K562 (cell line): ENCODE results near the gene CCDC88C. TPM values are rescaled to one million over a fixed set of nuclear protein-coding genes. Genes with fewer than 3 reads are reported as not detected.

ENCODE experiments used
- ATAC-seq: fragments of 200-7000 bp; cut with Tn5 transposase; 3 replicates; pipeline ENCODE4 v1.9.1; 2020; ENCODE audit warnings: moderate library complexity
- BruUV-seq: library from RNA; stranded (reverse); fragments of 400-500 nt; replicated peaks from 2 replicates; lab custom pipeline; 2021; lab: Mats Ljungman, UMichigan
- CTCF ChIA-PET: fragments of 300-600 bp; formaldehyde crosslinking; extraction: SDS; loops from one replicate; lab custom pipeline; 2021; ENCODE audit warnings: low intra/inter-chr PET ratio; lab: Yijun Ruan, JAX
- POLR2A ChIA-PET: fragments of 300-600, 350-650 bp; sonication (Branson Sonifier 250); formaldehyde crosslinking; extraction: SDS; loops from one replicate; lab custom pipeline; 2021; ENCODE audit warnings: antibody characterized with exemption, inconsistent platforms; lab: Yijun Ruan, JAX
- DNase-seq, 4 experiments: peaks; one replicate each; pipeline versions ENCODE4 v3.0.0 to v3.0.0-alpha.2; 2011 to 2018; ENCODE audit warnings: low spot score in 3 of 4, mixed read lengths in 3 of 4; ENCODE audit errors: extremely low read depth in 1 of 4
- FAIRE-seq: peaks from 2 replicates; lab custom pipeline; 2011; peaks lifted over from hg19 to GRCh38; lab: Jason Lieb, UNC
- H2AFZ ChIP-seq: 2 replicates; pipeline ENCODE4 v1.6.0; 2011; ENCODE audit warnings: low read depth, low read length, control low read depth, inconsistent platforms
- H3K27ac ChIP-seq: fragments of 200-600 bp; 3 replicates; pipeline ENCODE4 v1.8.0; 2011; ENCODE audit warnings: low read depth, mild to moderate bottlenecking, control low read depth, inconsistent platforms, low read length, moderate library complexity, mixed read lengths; ENCODE audit errors: extremely low read depth
- H3K27me3 ChIP-seq, 2 experiments: fragments of 300-600 bp in 1 of 2; 2 replicates in 1 of 2; 3 replicates in 1 of 2; pipeline versions ENCODE4 v1.6.0 to v1.8.0; 2011; ENCODE audit warnings: inconsistent platforms in 2 of 2, low read length in 2 of 2, mild to moderate bottlenecking in 1 of 2, mixed read lengths in 1 of 2, moderate library complexity in 1 of 2; ENCODE audit not compliant: control insufficient read depth in 2 of 2, insufficient read depth in 2 of 2
- H3K36me3 ChIP-seq: fragments of 300-600 bp; 3 replicates; pipeline ENCODE4 v1.8.0; 2011; ENCODE audit warnings: mild to moderate bottlenecking, low read length, inconsistent platforms; ENCODE audit not compliant: control insufficient read depth, insufficient read depth
- H3K4me1 ChIP-seq, 2 experiments: fragments of 200-600 bp in 1 of 2; replicated peaks in 1 of 2; 2 replicates in 1 of 2; 3 replicates in 1 of 2; pipeline versions ENCODE4 v1.5.1 to v1.8.0; 2011; ENCODE audit warnings: inconsistent platforms in 2 of 2, low read length in 2 of 2, mild to moderate bottlenecking in 1 of 2, mixed read lengths in 1 of 2, moderate library complexity in 1 of 2; ENCODE audit not compliant: control insufficient read depth in 2 of 2, insufficient read depth in 2 of 2
- H3K4me2 ChIP-seq: 2 replicates; pipeline ENCODE4 v1.6.1; 2011; ENCODE audit warnings: low read length, control low read depth, inconsistent platforms, mixed read lengths; ENCODE audit not compliant: insufficient read depth
- H3K4me3 ChIP-seq: fragments of 200-600 bp; sonication (generic), shearing (Covaris generic); 2 replicates; pipeline ENCODE4 v1.5.1; 2016; ENCODE audit warnings: control low read depth, inconsistent platforms
- H3K79me2 ChIP-seq: fragments of 200-600 bp; 3 replicates; pipeline ENCODE4 v1.8.0; 2011; ENCODE audit warnings: low read length, inconsistent platforms; ENCODE audit not compliant: control insufficient read depth, insufficient read depth
- H3K9ac ChIP-seq, 2 experiments: 2 replicates each; pipeline versions ENCODE4 v1.6.0 to v1.6.1; 2011; ENCODE audit warnings: low read depth in 2 of 2, low read length in 2 of 2, control low read depth in 1 of 2, inconsistent platforms in 1 of 2, mild to moderate bottlenecking in 1 of 2, mixed read lengths in 1 of 2; ENCODE audit not compliant: insufficient read depth in 1 of 2
- H3K9me1 ChIP-seq: one replicate; pipeline ENCODE4 v1.6.0; 2011; ENCODE audit warnings: inconsistent platforms, mild to moderate bottlenecking, low read length, moderate library complexity; ENCODE audit not compliant: control insufficient read depth, insufficient read depth
- H3K9me3 ChIP-seq: replicated peaks from 2 replicates; pipeline ENCODE4 v1.5.1; 2011; ENCODE audit warnings: low read depth, low read length, inconsistent platforms; ENCODE audit not compliant: control insufficient read depth, insufficient read depth
- H4K20me1 ChIP-seq: replicated peaks from 2 replicates; pipeline ENCODE4 v1.6.1; 2011; ENCODE audit warnings: low read length, inconsistent platforms, mixed read lengths; ENCODE audit not compliant: control insufficient read depth, insufficient read depth
- CBFA2T3 ChIP-seq: fragments of 450-650 bp; IDR thresholded peaks from 2 replicates; pipeline ENCODE4 v1.6.1; 2017
- CEBPB ChIP-seq: fragments of 450-650 bp; IDR thresholded peaks from 2 replicates; pipeline ENCODE4 v1.6.1; 2016; ENCODE audit warnings: missing genetic modification characterization, missing compliant biosample characterization
- CXXC5 ChIP-seq: fragments of 250-450 bp; sonication (Bioruptor Pico); IDR thresholded peaks from 2 replicates; pipeline ENCODE4 v1.8.0; 2022; ENCODE audit warnings: inconsistent platforms, mild to moderate bottlenecking, moderate library complexity
- ESRRA ChIP-seq: fragments of 450-650 bp; IDR thresholded peaks from 2 replicates; pipeline ENCODE4 v1.6.1; 2014; ENCODE audit warnings: low read depth, mild to moderate bottlenecking, moderate library complexity, borderline replicate concordance
- GTF2A2 ChIP-seq: IDR thresholded peaks from 2 replicates; pipeline ENCODE4 v1.6.1; 2016; ENCODE audit warnings: mild to moderate bottlenecking, missing genetic modification characterization, missing compliant biosample characterization
- MBD2 ChIP-seq: sonication (generic); IDR thresholded peaks from 2 replicates; pipeline ENCODE4 v1.6.1; 2016; ENCODE audit warnings: low read depth, borderline replicate concordance
- RUNX1 ChIP-seq: sonication (generic); IDR thresholded peaks from 2 replicates; pipeline ENCODE4 v1.6.1; 2016; ENCODE audit warnings: antibody characterized with exemption, low read depth
- ZNF134 ChIP-seq: fragments of 250-450 bp; sonication (Bioruptor Pico); conservative IDR thresholded peaks from 2 replicates; pipeline ENCODE4 v1.4.0; 2020
- ZNF140 ChIP-seq: fragments of 250-450 bp; sonication (Bioruptor Pico); IDR thresholded peaks from 2 replicates; pipeline ENCODE4 v1.8.0; 2021; ENCODE audit warnings: moderate library complexity, mild to moderate bottlenecking, inconsistent platforms
- WGBS: fragments of 100-300 bp; shearing (Covaris generic); methylation state at CpG from one replicate; pipeline ENCODE4 v1.1.6; 2016; ENCODE audit warnings: low coverage, mixed read lengths; ENCODE audit not compliant: insufficient coverage; ENCODE audit errors: missing lambda C conversion rate; 5-methylcytosine and 5-hydroxymethylcytosine counted together
- in situ Hi-C: fragments of 300-500 bp; cut with MboI; formaldehyde crosslinking; loops from 4 replicates; pipeline ENCODE4 v1.15.0; 2018; ENCODE audit warnings: inconsistent platforms, mixed read lengths
- intact Hi-C: fragments of 100-400 bp; cut with micrococcal nuclease; formaldehyde crosslinking; loops from 2 replicates; pipeline ENCODE4 v1.14.2; 2022
- polyA plus RNA-seq, 8 experiments: library from polyadenylated mRNA; depleted of rRNA in 4 of 8; stranded (reverse) in 5 of 8; unstranded in 3 of 8; fragments of >200 nt; fragmentation: Nextera tagmentation in 2 of 8; fragmentation: Illumina TruSeq in 1 of 8; extraction: Ambion mirVana in 2 of 8; extraction: Trizol in 1 of 8; gene quantifications; 2 replicates each; pipeline versions ENCODE4 v1.2.1 to v1.2.3, GENCODE V29; 2011 to 2014; ENCODE audit warnings: inconsistent platforms in 1 of 8, missing spikeins in 1 of 8
- total RNA-seq, 7 experiments: library from RNA; depleted of rRNA in 6 of 7; stranded (reverse); fragments of >200 nt in 6 of 7; fragmentation: Illumina TruSeq in 2 of 7; extraction: Trizol in 2 of 7; gene quantifications; 2 replicates each; pipeline versions ENCODE4 v1.2.1 to v1.2.3, GENCODE V29; 2011 to 2021; ENCODE audit warnings: low replicate concordance in 1 of 7

CCDC88C gene
- total and polyA plus RNA-seq, 9 of the 15 experiments (the other 6 are each of a cell fraction or from before 2014, with no cell fraction given), result 0.62 to 22.5 (median 10.7) TPM

GRCh38 chr14:91383439-91383838 lies 34.2 kb downstream of the CCDC88C start:
- no peak overlapping the region for H3K9ac ChIP-seq

DNA sequence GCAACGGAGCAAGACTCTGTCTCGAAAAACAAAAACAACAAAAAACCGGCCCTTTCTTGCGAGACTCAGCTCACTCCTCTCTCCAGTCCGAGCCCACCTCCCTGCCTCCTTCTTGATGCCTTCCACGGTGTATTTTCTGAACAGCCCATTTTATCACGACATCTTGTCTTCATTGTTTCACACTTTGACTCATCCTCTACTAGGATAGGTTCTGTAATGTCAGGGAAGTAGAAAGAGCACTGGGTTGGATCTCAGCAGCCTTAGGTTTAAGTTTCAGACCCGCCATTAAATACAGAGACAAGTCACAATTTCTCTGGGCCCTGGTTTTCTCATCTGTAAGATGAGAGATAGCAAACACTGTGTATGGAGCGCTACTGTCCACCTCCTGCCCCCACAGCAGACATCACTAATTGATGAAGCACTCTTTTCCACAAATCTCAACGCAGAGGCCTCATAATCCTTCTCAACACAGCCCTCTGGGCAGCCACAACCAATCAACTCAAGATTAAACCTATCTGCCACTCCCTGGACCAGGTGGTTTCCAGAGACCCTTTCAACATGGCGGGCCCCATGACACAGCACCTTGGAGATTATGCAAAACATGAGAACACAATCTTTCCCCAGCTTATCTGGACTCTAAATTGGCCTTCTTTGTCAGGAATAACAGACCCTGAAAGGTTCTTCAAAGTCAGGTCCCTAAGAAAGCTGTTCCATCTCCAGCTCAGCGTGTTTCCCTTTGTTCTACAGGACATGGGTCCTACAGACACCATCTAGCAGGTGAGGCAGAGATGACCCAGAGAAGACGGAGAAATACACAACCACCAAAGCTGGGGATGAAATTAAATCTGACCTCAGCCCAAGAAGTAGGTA lies 35.6 kb downstream of the CCDC88C start:
- H3K9me3 ChIP-seq, result no peaks in the 10 kb centered on the region
- no peak overlapping the region for H3K4me3 ChIP-seq
- peak; percentile 96 for ATAC-seq
- BruUV-seq, result no TSS peak
- intact Hi-C loops (loop anchor here (1.0 kb wide), 1 partner anchor 36 kb away; no protein-coding TSS in a partner anchor), in situ Hi-C loops (no loop called here)
- peak overlapping the region; percentile 52; the same call in 1 of the 2 replicates for H2AFZ ChIP-seq
- 50% methylated on average over 13 of the region's 13 CpGs for WGBS
- peak; percentile 43 to 66 (median 55) for DNase-seq
- no peaks in the 10 kb centered on the region for H3K9me1 ChIP-seq
- FAIRE-seq, result peak; percentile 64
- H3K4me2 ChIP-seq, result peak overlapping the region; percentile 62; the same call in 1 of the 2 replicates
- H3K79me2 ChIP-seq, result peaks cover 46% of the 10 kb centered on the region
- no peaks in the 10 kb centered on the region for H4K20me1 ChIP-seq
- H3K36me3 ChIP-seq, result peaks cover 5% of the 10 kb centered on the region; the same call in 2 of the 3 replicates
- CTCF ChIA-PET, result no interaction called here
- peak overlapping the region; percentile 67; the same call in 2 of the 3 replicates for H3K27ac ChIP-seq
- peak overlapping the region in 1 of 2 experiments; percentile 7; a peak in 1 of 4 replicates for H3K9ac ChIP-seq
- POLR2A ChIA-PET, result no interaction called here
- no peaks in the 10 kb centered on the region for H3K27me3 ChIP-seq
- H3K4me1 ChIP-seq, result peaks cover 15 to 16% of the 10 kb centered on the region in 2 experiments
- TF ChIP-seq CBFA2T3 (peak; percentile 48), RUNX1 (no peak), CEBPB (tag) (0 out of 2 replicates have a peak, but pooled peaks have one; percentile 16), ESRRA (peak; percentile 14; the same call in 1 of the 2 replicates), MBD2 (peak; percentile 24; the same call in 1 of the 2 replicates)

More at GRCh38 chr14:91383439-91383838, 34.2 kb downstream of the CCDC88C start:
- ATAC-seq (no peak), DNase-seq (no peak), FAIRE-seq (no peak)
- POLR2A ChIA-PET, result no interaction called here
- no peak for TF ChIP-seq ZNF140 (CRISPR knock-in tag)
- TF ChIP-seq CXXC5 (CRISPR knock-in tag), result no peak
- no peak for TF ChIP-seq ZNF134 (CRISPR knock-in tag)
- TF ChIP-seq GTF2A2 (tag), result no peak
- peaks cover 14 to 15% of the 10 kb centered on the region in 2 experiments for H3K4me1 ChIP-seq
- H3K4me3 ChIP-seq, result no peak overlapping the region
- H3K27ac ChIP-seq, result no peak overlapping the region
- peaks cover 55% of the 10 kb centered on the region for H3K79me2 ChIP-seq
- no peak overlapping the region for H3K4me2 ChIP-seq
- 75% methylated on average over 6 of the region's 7 CpGs for WGBS
- BruUV-seq, result no TSS peak
- in situ Hi-C loops (no loop called here), intact Hi-C loops (no loop called here)
- no peaks in the 10 kb centered on the region for H3K9me1 ChIP-seq
- no peaks in the 10 kb centered on the region for H3K9me3 ChIP-seq
- H3K36me3 ChIP-seq, result peaks cover 5% of the 10 kb centered on the region; the same call in 2 of the 3 replicates
- H2AFZ ChIP-seq, result no peak overlapping the region
- no peaks in the 10 kb centered on the region for H4K20me1 ChIP-seq
- CTCF ChIA-PET, result no interaction called here
- no peaks in the 10 kb centered on the region for H3K27me3 ChIP-seq
